Keratinocyte (primary cell): ENCODE data around the gene YTHDF1. TPM values are rescaled to one million over a fixed set of nuclear protein-coding genes. Genes with fewer than 3 reads are reported as not detected.
"Not testable (repeated sequence)": the region's sequence is repeated elsewhere in the genome, so short reads cannot be mapped to it uniquely, and the experiment has no call there.

Experiments used
- DNase-seq: peaks from one replicate; pipeline ENCODE4 v3.0.0-alpha.2; 2011; ENCODE audit warnings: low read depth, missing footprints, low spot score
- FAIRE-seq: peaks from 2 replicates; lab custom pipeline; 2011; peaks lifted over from hg19 to GRCh38; lab: Jason Lieb, UNC
- H2AFZ ChIP-seq: 2 replicates; pipeline ENCODE4 v1.6.0; 2012; ENCODE audit warnings: low read length, control low read depth, inconsistent platforms; ENCODE audit not compliant: control insufficient read depth
- H3K27ac ChIP-seq: 2 replicates; pipeline ENCODE4 v1.5.1; 2011; ENCODE audit warnings: low read length; ENCODE audit not compliant: control insufficient read depth, insufficient read depth
- H3K27me3 ChIP-seq: 3 replicates; pipeline ENCODE4 v1.6.0; 2011; ENCODE audit warnings: low read length; ENCODE audit not compliant: control insufficient read depth, insufficient read depth; ENCODE audit errors: extremely low read depth
- H3K36me3 ChIP-seq, 2 experiments: 2 replicates in 1 of 2; 3 replicates in 1 of 2; pipeline ENCODE4 v1.5.1; 2011; ENCODE audit warnings: low read length in 2 of 2, mild to moderate bottlenecking in 1 of 2; ENCODE audit not compliant: control insufficient read depth in 2 of 2, insufficient read depth in 2 of 2; ENCODE audit errors: extremely low read depth in 1 of 2
- H3K4me1 ChIP-seq: 3 replicates; pipeline ENCODE4 v1.5.1; 2011; ENCODE audit warnings: low read length; ENCODE audit not compliant: control insufficient read depth, insufficient read depth; ENCODE audit errors: extremely low read depth
- H3K4me2 ChIP-seq: 3 replicates; pipeline ENCODE4 v1.6.0; 2011; ENCODE audit warnings: low read depth, low read length; ENCODE audit not compliant: control insufficient read depth, insufficient read depth; ENCODE audit errors: extremely low read depth
- H3K4me3 ChIP-seq, 3 experiments: fragments of 200-600 bp in 1 of 3; sonication (generic) in 1 of 3; 2 replicates in 2 of 3; 3 replicates in 1 of 3; pipeline ENCODE4 v1.5.1; 2011 to 2016; ENCODE audit warnings: low read length in 3 of 3, mild to moderate bottlenecking in 3 of 3, control low read depth in 2 of 3, inconsistent platforms in 1 of 3, low read depth in 1 of 3, mixed read lengths in 1 of 3, mixed run types in 1 of 3, moderate library complexity in 1 of 3; ENCODE audit not compliant: control insufficient read depth in 2 of 3, insufficient read depth in 2 of 3; ENCODE audit errors: extremely low read depth in 1 of 3
- H3K79me2 ChIP-seq: 2 replicates; pipeline ENCODE4 v1.6.0; 2012; ENCODE audit warnings: low read length; ENCODE audit not compliant: control insufficient read depth, insufficient read depth
- H3K9ac ChIP-seq: 3 replicates; pipeline ENCODE4 v1.6.0; 2011; ENCODE audit warnings: low read length; ENCODE audit not compliant: control insufficient read depth, insufficient read depth; ENCODE audit errors: extremely low read depth
- H3K9me1 ChIP-seq: 3 replicates; pipeline ENCODE4 v1.6.0; 2011; ENCODE audit warnings: low read length; ENCODE audit not compliant: control insufficient read depth, insufficient read depth; ENCODE audit errors: extremely low read depth
- H3K9me3 ChIP-seq: 2 replicates; pipeline ENCODE4 v1.5.1; 2012; ENCODE audit warnings: low read depth, low read length; ENCODE audit not compliant: control insufficient read depth
- H4K20me1 ChIP-seq: 3 replicates; pipeline ENCODE4 v1.6.0; 2011; ENCODE audit warnings: low read length; ENCODE audit not compliant: control insufficient read depth, insufficient read depth; ENCODE audit errors: extremely low read depth
- EZH2 ChIP-seq: IDR thresholded peaks from one replicate; pipeline ENCODE4 v1.6.1; 2012; ENCODE audit warnings: inconsistent platforms, mild to moderate bottlenecking, low read length, moderate library complexity
- dilution Hi-C: fragments of 300-500 bp; cut with MboI; formaldehyde crosslinking; loops from one replicate; pipeline ENCODE4 v1.7.0; 2020; ENCODE audit warnings: low sequenced_read_pairs; ENCODE audit not compliant: extremely low pct_ligation_motif_present
- polyA plus RNA-seq, 5 experiments: library from polyadenylated mRNA; depleted of rRNA in 3 of 5; stranded (reverse) in 3 of 5; stranded (forward) in 1 of 5; unstranded in 1 of 5; fragments of >200 nt; gene quantifications; 1 replicate in 1 of 5; 2 replicates in 3 of 5; 3 replicates in 1 of 5; pipeline versions ENCODE4 v1.2.1 to v1.2.3, GENCODE V29; 2011 to 2012; ENCODE audit warnings: missing spikeins in 2 of 5, low read depth in 1 of 5, low replicate concordance in 1 of 5
- TF ChIP-seq, protein P1 (sequence below), 3 experiments: IDR thresholded peaks in 1 of 3; conservative IDR thresholded peaks in 1 of 3; optimal IDR thresholded peaks in 1 of 3; 2 replicates in 2 of 3; 3 replicates in 1 of 3; pipeline versions ENCODE3 to v1.5.1; 2011; ENCODE audit warnings: low read length in 3 of 3, mild to moderate bottlenecking in 3 of 3, moderate library complexity in 2 of 3, control low read depth in 1 of 3, inconsistent platforms in 1 of 3; ENCODE audit not compliant: insufficient read depth in 2 of 3; ENCODE audit errors: extremely low read depth in 1 of 3

YTHDF1 gene
- polyA plus RNA-seq, 1 donor (not counting 4 experiments of a cell fraction or from before 2014, with no cell fraction given): 26.4 TPM

GRCh38 chr20:63252284-63252711 is 36.4 kb upstream of the YTHDF1 start:
- H3K4me1 ChIP-seq: peaks cover 17% of the 10 kb centered on the region
- H3K9me1 ChIP-seq: no peaks in the 10 kb centered on the region
- peaks cover 50% of the 10 kb centered on the region for H3K27me3 ChIP-seq
- H3K9me3 ChIP-seq: no peaks in the 10 kb centered on the region
- dilution Hi-C loops: no loop called here
- no peaks in the 10 kb centered on the region for H4K20me1 ChIP-seq
- H2AFZ ChIP-seq: no peak overlapping the region
- H3K79me2 ChIP-seq: no peaks in the 10 kb centered on the region
- FAIRE-seq (no peak), DNase-seq (no peak)
- H3K36me3 ChIP-seq: no peaks in the 10 kb centered on the region
- TF ChIP-seq, protein P1, sequence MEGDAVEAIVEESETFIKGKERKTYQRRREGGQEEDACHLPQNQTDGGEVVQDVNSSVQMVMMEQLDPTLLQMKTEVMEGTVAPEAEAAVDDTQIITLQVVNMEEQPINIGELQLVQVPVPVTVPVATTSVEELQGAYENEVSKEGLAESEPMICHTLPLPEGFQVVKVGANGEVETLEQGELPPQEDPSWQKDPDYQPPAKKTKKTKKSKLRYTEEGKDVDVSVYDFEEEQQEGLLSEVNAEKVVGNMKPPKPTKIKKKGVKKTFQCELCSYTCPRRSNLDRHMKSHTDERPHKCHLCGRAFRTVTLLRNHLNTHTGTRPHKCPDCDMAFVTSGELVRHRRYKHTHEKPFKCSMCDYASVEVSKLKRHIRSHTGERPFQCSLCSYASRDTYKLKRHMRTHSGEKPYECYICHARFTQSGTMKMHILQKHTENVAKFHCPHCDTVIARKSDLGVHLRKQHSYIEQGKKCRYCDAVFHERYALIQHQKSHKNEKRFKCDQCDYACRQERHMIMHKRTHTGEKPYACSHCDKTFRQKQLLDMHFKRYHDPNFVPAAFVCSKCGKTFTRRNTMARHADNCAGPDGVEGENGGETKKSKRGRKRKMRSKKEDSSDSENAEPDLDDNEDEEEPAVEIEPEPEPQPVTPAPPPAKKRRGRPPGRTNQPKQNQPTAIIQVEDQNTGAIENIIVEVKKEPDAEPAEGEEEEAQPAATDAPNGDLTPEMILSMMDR (optimal IDR thresholded peaks at IDR 0.05 in 1 of 3, IDR thresholded peaks at IDR 0.05 in 1 of 3, conservative IDR thresholded peaks at IDR 0.05 in 1 of 3; ENCODE audit: extremely low read depth in 1 of 3, insufficient read depth in 2 of 3, low read length in 3 of 3): no peak
- TF ChIP-seq EZH2: no peak
- H3K27ac ChIP-seq: no peak overlapping the region
- H3K4me2 ChIP-seq: no peak overlapping the region
- no peak overlapping the region for H3K4me3 ChIP-seq
- H3K9ac ChIP-seq: no peak overlapping the region

GRCh38 chr20:63251350-63251749 is 35.4 kb upstream of the YTHDF1 start:
- H2AFZ ChIP-seq, H3K9me1 ChIP-seq, H3K36me3 ChIP-seq, H3K4me3 ChIP-seq, H3K79me2 ChIP-seq, H3K4me2 ChIP-seq, H3K9ac ChIP-seq, H3K9me3 ChIP-seq, H3K27ac ChIP-seq, DNase-seq, H4K20me1 ChIP-seq, dilution Hi-C loops, FAIRE-seq: not testable (repeated sequence)
- peaks cover 58% of the 10 kb centered on the region for H3K27me3 ChIP-seq
- H3K4me1 ChIP-seq: peaks cover 11% of the 10 kb centered on the region

DNA sequence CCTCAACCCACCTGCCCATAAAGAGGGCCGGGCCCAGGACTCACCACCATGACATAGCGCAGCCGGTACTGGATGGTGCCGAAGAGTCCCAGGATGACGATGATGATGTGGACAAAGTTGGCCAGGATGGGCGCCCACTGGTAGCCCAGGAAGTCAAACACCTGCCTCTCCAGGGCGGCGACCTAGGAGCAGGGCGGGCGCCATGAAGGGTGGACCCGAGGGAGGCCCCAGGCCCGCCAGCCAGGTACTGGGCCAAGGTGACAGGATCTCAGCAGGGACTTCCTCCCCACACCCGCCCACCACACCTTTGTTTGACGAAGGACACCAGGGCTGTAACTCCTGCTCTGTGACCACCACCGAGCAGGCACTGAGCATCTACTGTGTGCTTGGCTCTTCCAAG is 34.0 kb upstream of the YTHDF1 start:
- H3K79me2 ChIP-seq: no peaks in the 10 kb centered on the region
- H3K36me3 ChIP-seq: no peaks in the 10 kb centered on the region
- H3K27me3 ChIP-seq: peaks cover 58% of the 10 kb centered on the region
- no peaks in the 10 kb centered on the region for H3K9me1 ChIP-seq
- H3K4me3 ChIP-seq: no peak overlapping the region
- H3K27ac ChIP-seq: no peak overlapping the region
- H2AFZ ChIP-seq: no peak overlapping the region
- H3K4me2 ChIP-seq: no peak overlapping the region
- FAIRE-seq (no peak), DNase-seq (no peak)
- no peak for TF ChIP-seq EZH2
- TF ChIP-seq, protein P1 (optimal IDR thresholded peaks at IDR 0.05 in 1 of 3, IDR thresholded peaks at IDR 0.05 in 1 of 3, conservative IDR thresholded peaks at IDR 0.05 in 1 of 3; ENCODE audit: extremely low read depth in 1 of 3, insufficient read depth in 2 of 3, low read length in 3 of 3): no peak
- H4K20me1 ChIP-seq: no peaks in the 10 kb centered on the region
- dilution Hi-C loops: no loop called here
- no peak overlapping the region for H3K9ac ChIP-seq
- H3K9me3 ChIP-seq: no peaks in the 10 kb centered on the region
- H3K4me1 ChIP-seq: no peaks in the 10 kb centered on the region
